Osteocyte (in vitro differentiated cells): ENCODE data around the gene DIABLO. TPM values are rescaled to one million over a fixed set of nuclear protein-coding genes. Genes with fewer than 3 reads are reported as not detected.
A peak's percentile ranks its signal among the peaks of the same experiment; 100 is the strongest.

Experiments used
- DNase-seq: peaks from one replicate; pipeline ENCODE4 v3.0.0; 2021; ENCODE audit warnings: mixed read lengths; ENCODE audit not compliant: unreplicated experiment; ENCODE audit errors: extremely low spot score
- H3K27ac Mint-ChIP-seq: one replicate; pipeline ENCODE4 v1.8.0; 2021; ENCODE audit warnings: mild to moderate bottlenecking, mixed read lengths; ENCODE audit not compliant: unreplicated experiment
- H3K27me3 Mint-ChIP-seq: one replicate; pipeline ENCODE4 v1.8.0; 2021; ENCODE audit warnings: mixed read lengths; ENCODE audit not compliant: unreplicated experiment
- H3K36me3 Mint-ChIP-seq: one replicate; pipeline ENCODE4 v1.8.0; 2021; ENCODE audit warnings: mixed read lengths; ENCODE audit not compliant: unreplicated experiment
- H3K4me1 Mint-ChIP-seq: one replicate; pipeline ENCODE4 v1.8.0; 2021; ENCODE audit warnings: mixed read lengths; ENCODE audit not compliant: unreplicated experiment
- H3K4me3 Mint-ChIP-seq: one replicate; pipeline ENCODE4 v1.8.0; 2021; ENCODE audit warnings: mild to moderate bottlenecking, moderate library complexity, mixed read lengths; ENCODE audit not compliant: unreplicated experiment
- H3K9me3 Mint-ChIP-seq: one replicate; pipeline ENCODE4 v1.8.0; 2021; ENCODE audit warnings: mixed read lengths; ENCODE audit not compliant: unreplicated experiment
- CTCF ChIP-seq: fragments of 200-600 bp; sonication (generic); IDR thresholded peaks from 2 replicates; pipeline ENCODE4 v1.5.0; 2021; ENCODE audit warnings: antibody characterized with exemption, mild to moderate bottlenecking, moderate library complexity
- total RNA-seq: library from RNA; stranded (reverse); gene quantifications from 2 replicates; pipeline ENCODE4 v1.2.1, GENCODE V29; 2021

Gene DIABLO
- total RNA-seq, 1 donor from 2014 or later, result 51.5 TPM

- no peaks in the 10 kb centered on the region for H3K9me3 Mint-ChIP-seq
- H3K4me3 Mint-ChIP-seq, result peak overlapping the region; percentile 22
- peaks cover 26% of the 10 kb centered on the region for H3K4me1 Mint-ChIP-seq
- TF ChIP-seq CTCF, result no peak
- no peak overlapping the region for H3K27ac Mint-ChIP-seq
- no peaks in the 10 kb centered on the region for H3K27me3 Mint-ChIP-seq
- DNase-seq, result no peak
- H3K36me3 Mint-ChIP-seq, result peaks cover 17% of the 10 kb centered on the region
Observed at GRCh38 chr12:122228092-122228491, 2.2 kb upstream of the DIABLO start.

DNA sequence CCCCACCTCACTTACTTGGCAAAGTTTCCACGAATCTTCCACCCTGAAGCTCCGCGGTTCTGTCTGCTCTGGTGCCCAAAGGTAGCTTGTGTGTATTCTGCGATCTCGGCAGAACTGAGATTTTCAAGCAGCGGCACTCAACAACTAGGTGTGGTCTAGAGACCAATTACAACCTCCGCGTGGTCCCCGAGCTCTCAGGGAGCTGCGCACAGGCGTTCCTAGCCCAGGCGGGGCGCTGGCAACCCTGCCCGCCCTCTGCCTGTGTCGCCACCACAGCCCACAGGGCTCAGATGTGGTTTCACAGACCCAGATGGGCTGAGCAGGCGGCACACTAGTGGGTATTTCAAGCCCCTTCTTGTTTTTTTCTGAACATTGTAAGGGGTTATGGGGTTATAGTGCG lies 1.5 kb upstream of the DIABLO start:
- Mint-ChIP-seq H3K9me3 (no peaks in the 10 kb centered on the region), H3K4me1 (peaks cover 27% of the 10 kb centered on the region), H3K4me3 (peak overlapping the region; percentile 65), H3K27me3 (no peaks in the 10 kb centered on the region), H3K27ac (no peak overlapping the region), H3K36me3 (peaks cover 20% of the 10 kb centered on the region)
- TF ChIP-seq CTCF, result no peak
- DNase-seq, result no peak

- no peaks in the 10 kb centered on the region for H3K9me3 Mint-ChIP-seq
- DNase-seq, result no peak
- TF ChIP-seq CTCF, result no peak
- H3K36me3 Mint-ChIP-seq, result peaks cover 19% of the 10 kb centered on the region
- H3K27ac Mint-ChIP-seq, result no peak overlapping the region
- no peaks in the 10 kb centered on the region for H3K27me3 Mint-ChIP-seq
- H3K4me1 Mint-ChIP-seq, result peaks cover 27% of the 10 kb centered on the region
- H3K4me3 Mint-ChIP-seq, result peak overlapping the region; percentile 65
Observed at GRCh38 chr12:122226366-122227125, 694 bp upstream of the DIABLO start.

- H3K27me3 Mint-ChIP-seq, result no peaks in the 10 kb centered on the region
- peaks cover 32% of the 10 kb centered on the region for H3K36me3 Mint-ChIP-seq
- H3K9me3 Mint-ChIP-seq, result no peaks in the 10 kb centered on the region
- DNase-seq, result no peak
- no peak overlapping the region for H3K27ac Mint-ChIP-seq
- H3K4me1 Mint-ChIP-seq, result no peaks in the 10 kb centered on the region
- H3K4me3 Mint-ChIP-seq, result no peak overlapping the region
- TF ChIP-seq CTCF, result no peak
Observed at GRCh38 chr12:122216445-122216844, 9.4 kb downstream of the DIABLO start.

GRCh38 chr12:122215771-122216170 lies 10.1 kb downstream of the DIABLO start:
- Mint-ChIP-seq H3K4me1 (no peaks in the 10 kb centered on the region), H3K27me3 (no peaks in the 10 kb centered on the region), H3K36me3 (peaks cover 30% of the 10 kb centered on the region), H3K9me3 (no peaks in the 10 kb centered on the region), H3K4me3 (no peak overlapping the region), H3K27ac (no peak overlapping the region)
- DNase-seq, result no peak
- no peak for TF ChIP-seq CTCF
